Motor neuron (in vitro differentiated cells): ENCODE measurements around the gene RPS5. TPM values are rescaled to one million over a fixed set of nuclear protein-coding genes. Genes with fewer than 3 reads are reported as not detected.
"Not testable (repeated sequence)": the region's sequence is repeated elsewhere in the genome, so short reads cannot be mapped to it uniquely, and the experiment has no call there.

ENCODE experiments used
- ATAC-seq, 8 experiments: fragments of 200-7000 bp; cut with Tn5 transposase; replicated peaks in 6 of 8; 2 replicates each; pipeline ENCODE4 v1.8.0; 2021; ENCODE audit warnings: mild to moderate bottlenecking in 8 of 8, moderate library complexity in 8 of 8
- H3K27ac ChIP-seq, 2 donors: fragments of 250-450 bp; sonication (Bioruptor Pico); 2 replicates each; pipeline ENCODE4 v1.9.0; 2021; ENCODE audit warnings: antibody characterized with exemption in 2 of 2, mild to moderate bottlenecking in 2 of 2, moderate library complexity in 1 of 2
- H3K4me1 ChIP-seq, 2 donors: fragments of 250-450 bp; sonication (Bioruptor Pico); replicated peaks in 1 of 2; 2 replicates each; pipeline ENCODE4 v1.6.1; 2021; ENCODE audit warnings: antibody characterized with exemption in 2 of 2, mild to moderate bottlenecking in 2 of 2, moderate library complexity in 1 of 2
- H3K4me3 ChIP-seq, 5 donors: fragments of 250-450 bp; sonication (Bioruptor Pico); 2 replicates each; pipeline ENCODE4 v1.9.0; 2021; ENCODE audit warnings: antibody characterized with exemption in 5 of 5, mild to moderate bottlenecking in 5 of 5, moderate library complexity in 4 of 5
- WGBS, 10 experiments: fragments of 450-650 bp; shearing (Covaris generic); methylation state at CpG; one replicate each; pipeline ENCODE4 v1.0.0; 2022; 5-methylcytosine and 5-hydroxymethylcytosine counted together
- in situ Hi-C, 9 experiments: fragments of 400-800 bp; cut with MboI; loops; one replicate each; pipeline ENCODE4 v1.15.0; 2021; ENCODE audit warnings: low sequenced_read_pairs in 9 of 9, low pct_unique_long_range_greater_than_20kb in 2 of 9; ENCODE audit not compliant: unreplicated experiment in 9 of 9
- total RNA-seq, 8 experiments: library from RNA; unstranded; fragments of 300-600 nt; gene quantifications; 2 replicates each; pipeline versions ENCODE4 v1.2.3 to v1.2.4, GENCODE V29; 2022

RPS5 gene
- total RNA-seq, 8 experiments from 2014 or later, result 1,054 to 2,751 (median 1,702) TPM

DNA sequence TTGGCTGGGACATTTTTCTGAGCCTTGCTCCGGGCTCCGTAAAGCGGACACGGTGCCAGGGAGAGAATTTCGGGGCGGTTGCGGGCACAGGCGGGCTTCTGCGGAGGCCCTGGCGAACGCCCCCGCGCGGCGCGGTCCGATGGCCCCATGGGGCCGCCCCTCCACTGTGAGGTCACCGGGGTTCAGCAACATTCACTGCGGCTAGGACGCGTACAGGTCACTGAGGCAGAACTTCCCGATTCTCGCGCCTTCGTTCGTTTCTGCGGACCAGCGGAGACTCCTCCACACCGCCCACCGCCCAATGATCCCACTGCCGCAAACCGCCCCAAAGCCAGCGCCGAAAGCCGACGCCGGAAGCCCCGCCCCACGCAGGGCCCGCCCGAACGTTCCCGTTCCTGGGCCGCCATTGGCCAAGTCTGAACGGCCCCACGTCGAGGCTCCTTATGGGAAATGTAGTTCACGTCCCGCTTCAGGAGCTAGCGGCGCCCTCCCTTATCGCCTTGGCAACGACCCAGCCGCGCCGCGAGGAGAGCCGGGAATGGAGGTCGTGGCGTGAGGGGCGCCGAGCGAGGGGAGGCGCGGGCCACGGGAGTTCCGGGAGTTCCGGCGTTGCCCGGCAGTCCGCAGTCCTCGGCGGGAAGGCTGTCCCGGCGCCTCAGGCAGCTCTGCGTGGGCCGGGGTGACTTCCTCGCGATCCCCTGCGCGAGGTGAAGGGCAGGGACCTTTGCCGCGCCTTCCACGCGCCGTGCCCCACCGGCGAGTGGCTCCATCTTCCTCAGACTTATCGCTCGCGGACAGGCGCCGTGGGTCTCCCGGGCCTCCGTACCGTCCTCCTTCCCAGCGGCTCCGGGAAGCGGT lies 21.3 kb downstream of the RPS5 start, which contains the start of gene ZNF584:
TSS of gene ZNF584 (plus strand) at position 498 of the 858 bp plus-strand sequence. CDS start 499 bp downstream, outside the sequence.
- peak within 1 kb of the TSS; percentile 54 to 75 (median 61) for H3K4me3 ChIP-seq
- H3K27ac ChIP-seq, result peak within 1 kb of the TSS; percentile 58 to 78
- peak; percentile 89 to 94 (median 92) for ATAC-seq
- WGBS, 10 experiments, result 0 to 10% (median 0%) methylated on average over 1 to 24 of the region's 100 CpGs; no CpG with 5 or more reads in 4 of the 10 experiments
- peaks cover 10 to 13% of the 10 kb centered on the region in 2 donors for H3K4me1 ChIP-seq
- in situ Hi-C loops, result no loop called here

- peak overlapping the region; percentile 8 to 66 for H3K27ac ChIP-seq
Measured at GRCh38 chr19:58409010-58409790, 22.1 kb downstream of the RPS5 start.

DNA sequence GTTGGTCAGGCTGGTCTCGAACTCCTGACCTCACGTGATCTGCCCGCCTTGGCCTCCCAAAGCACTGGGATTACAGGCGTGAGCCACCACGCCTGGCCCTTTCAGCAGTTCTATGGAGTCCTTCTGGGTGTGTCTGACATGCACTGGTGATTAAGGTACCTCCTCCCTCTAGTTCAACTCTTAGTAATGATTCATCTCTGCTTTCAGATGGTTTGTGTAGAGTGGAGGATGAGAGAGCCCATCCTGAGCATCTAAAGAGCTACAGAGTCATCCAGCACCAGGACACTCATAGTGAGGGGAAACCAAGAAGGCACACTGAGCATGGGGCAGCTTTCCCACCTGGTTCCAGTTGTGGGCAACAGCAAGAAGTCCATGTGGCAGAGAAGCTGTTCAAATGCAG lies 29.5 kb downstream of the RPS5 start:
- in situ Hi-C loops, result no loop called here
- H3K4me3 ChIP-seq, result no peak overlapping the region
- 100% methylated on average over 1 to 4 of the region's 5 CpGs; no CpG with 5 or more reads in 8 of the 10 experiments for WGBS, 10 experiments
- no peaks in the 10 kb centered on the region for H3K4me1 ChIP-seq
- no peak overlapping the region for H3K27ac ChIP-seq
- peak in 2 of 8 experiments; percentile 67 to 76 for ATAC-seq

More at GRCh38 chr19:58409010-58409790, 22.1 kb downstream of the RPS5 start:
- in situ Hi-C loops, result no loop called here
- WGBS, 10 experiments, result 1 to 40% (median 5%) methylated on average over 1 to 19 of the region's 34 CpGs; no CpG with 5 or more reads in 5 of the 10 experiments
- peak; percentile 2 to 39 (median 10) for ATAC-seq
- H3K4me1 ChIP-seq, result peaks cover 10 to 13% of the 10 kb centered on the region in 2 donors
- peak overlapping the region; percentile 54 to 75 (median 61) for H3K4me3 ChIP-seq

DNA sequence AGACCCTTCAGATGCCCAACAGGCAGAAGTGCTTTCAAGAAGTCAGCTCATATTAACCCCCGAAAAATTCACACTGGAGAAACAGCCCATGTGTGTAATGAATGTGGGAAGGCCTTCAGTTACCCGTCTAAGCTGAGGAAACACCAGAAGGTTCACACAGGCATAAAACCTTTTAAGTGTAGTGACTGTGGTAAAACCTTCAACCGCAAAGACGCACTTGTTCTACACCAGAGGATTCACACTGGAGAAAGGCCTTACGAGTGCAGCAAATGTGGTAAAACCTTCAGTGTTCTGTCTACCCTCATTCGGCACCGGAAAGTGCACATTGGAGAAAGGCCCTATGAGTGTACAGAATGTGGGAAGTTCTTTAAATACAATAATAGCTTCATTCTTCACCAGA lies 30.0 kb downstream of the RPS5 start:
- Histone ChIP-seq H3K4me3 (no peak overlapping the region), H3K27ac (no peak overlapping the region), H3K4me1 (no peaks in the 10 kb centered on the region)
- no peak for ATAC-seq
- in situ Hi-C loops, result no loop called here
- 80 to 100% (median 94%) methylated on average over 1 to 7 of the region's 7 CpGs; no CpG with 5 or more reads in 3 of the 10 experiments for WGBS, 10 experiments

- Histone ChIP-seq H3K4me1 (no peaks in the 10 kb centered on the region), H3K27ac (no peak overlapping the region), H3K4me3 (no peak overlapping the region)
- ATAC-seq, result no peak
- in situ Hi-C loops, result no loop called here
- 38 to 100% (median 83%) methylated on average over 1 of the region's 1 CpG; no CpG with 5 or more reads in 7 of the 10 experiments for WGBS, 10 experiments
Measured at GRCh38 chr19:58428617-58429016, 41.5 kb downstream of the RPS5 start.

GRCh38 chr19:58429745-58430144 lies 42.7 kb downstream of the RPS5 start:
- H3K27ac ChIP-seq, result no peak overlapping the region
- no peak for ATAC-seq
- in situ Hi-C loops, result no loop called here
- no peaks in the 10 kb centered on the region for H3K4me1 ChIP-seq
- no peak overlapping the region for H3K4me3 ChIP-seq

DNA sequence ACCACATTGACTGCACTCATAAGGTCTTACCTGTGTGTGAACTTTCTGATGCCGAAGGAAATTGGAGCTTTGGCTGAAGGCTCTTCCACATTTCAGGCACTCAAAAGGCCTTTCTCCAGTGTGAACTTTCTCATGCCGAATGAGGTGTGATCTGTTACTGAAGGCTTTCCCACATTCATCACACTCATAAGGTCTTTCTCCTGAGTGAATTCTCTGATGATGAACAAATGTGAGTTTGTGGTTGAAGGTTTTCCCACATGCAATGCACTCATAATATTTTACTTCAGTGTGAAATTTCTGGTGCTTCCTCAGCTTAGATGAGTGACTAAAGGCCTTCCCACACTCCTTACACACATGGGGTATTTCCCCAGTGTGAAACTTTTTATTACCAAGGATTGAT lies 47.1 kb downstream of the RPS5 start:
- ATAC-seq, result no peak
- WGBS, 10 experiments, result 50 to 100% (median 100%) methylated on average over 1 to 2 of the region's 2 CpGs; no CpG with 5 or more reads in 3 of the 10 experiments
- in situ Hi-C loops, result no loop called here
- peaks cover 2 to 3% of the 10 kb centered on the region in 2 donors for H3K4me1 ChIP-seq
- no peak overlapping the region for H3K27ac ChIP-seq
- H3K4me3 ChIP-seq, result no peak overlapping the region

DNA sequence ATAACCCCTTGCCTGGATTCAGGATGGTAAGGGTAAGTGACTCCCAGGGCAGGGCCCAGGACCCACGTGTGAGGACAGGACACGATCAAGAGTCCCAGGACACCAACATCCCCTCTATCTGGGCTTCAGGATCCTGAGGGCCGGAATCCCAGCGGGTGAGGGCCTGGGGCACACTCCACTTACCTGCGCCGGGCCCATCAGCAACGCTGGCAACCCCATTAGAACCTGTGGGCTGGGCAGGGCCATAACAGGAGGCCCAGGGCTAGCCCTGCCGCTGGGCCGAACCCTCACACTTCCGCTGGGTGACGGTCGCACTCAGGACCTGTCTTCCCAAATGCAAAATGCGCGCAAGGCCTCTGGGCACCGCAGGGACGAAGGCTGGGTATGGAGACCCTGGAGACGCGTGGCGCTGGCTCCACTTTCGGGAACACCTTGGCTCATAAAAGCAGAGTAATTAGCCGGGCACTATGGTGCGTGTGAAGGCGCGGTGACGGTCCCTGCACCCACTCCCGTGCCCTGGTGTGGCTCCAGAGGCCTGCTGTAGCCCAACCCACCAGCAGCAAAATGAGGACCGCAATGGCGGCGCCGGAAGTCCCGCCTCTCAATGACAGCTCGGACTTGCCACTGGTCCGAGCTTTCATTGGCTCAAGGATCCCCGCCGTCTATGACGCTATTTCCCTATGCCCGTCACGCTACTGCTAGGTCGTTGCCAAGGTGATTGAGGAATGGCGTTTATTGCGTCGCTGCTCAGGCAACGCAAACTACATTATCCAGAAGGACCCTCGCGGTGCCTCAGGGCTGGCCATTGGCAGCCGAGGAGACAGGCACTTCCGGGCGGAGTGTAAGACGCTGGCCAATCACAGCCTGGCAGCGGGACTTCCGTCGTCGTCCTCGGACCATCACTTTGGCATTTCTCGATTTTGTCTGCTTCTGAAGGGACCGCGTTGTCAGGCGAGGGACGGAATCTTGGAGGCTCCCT lies 52.8 kb downstream of the RPS5 start, which contains the start of gene ZNF132:
TSS of gene ZNF132 (minus strand) at position 578 of the 979 bp plus-strand sequence. CDS start at position 246, 332 bp downstream.
- H3K4me3 ChIP-seq, result peak within 1 kb of the TSS; percentile 36 to 71 (median 52)
- 0 to 47% (median 19%) methylated on average over 2 to 22 of the region's 59 CpGs; no CpG with 5 or more reads in 6 of the 10 experiments for WGBS, 10 experiments
- peak; percentile 97 to 99 (median 98) for ATAC-seq
- H3K4me1 ChIP-seq, result peaks cover 9 to 10% of the 10 kb centered on the region in 2 donors
- in situ Hi-C loops, result no loop called here
- H3K27ac ChIP-seq, result peak within 1 kb of the TSS; percentile 89 to 93

DNA sequence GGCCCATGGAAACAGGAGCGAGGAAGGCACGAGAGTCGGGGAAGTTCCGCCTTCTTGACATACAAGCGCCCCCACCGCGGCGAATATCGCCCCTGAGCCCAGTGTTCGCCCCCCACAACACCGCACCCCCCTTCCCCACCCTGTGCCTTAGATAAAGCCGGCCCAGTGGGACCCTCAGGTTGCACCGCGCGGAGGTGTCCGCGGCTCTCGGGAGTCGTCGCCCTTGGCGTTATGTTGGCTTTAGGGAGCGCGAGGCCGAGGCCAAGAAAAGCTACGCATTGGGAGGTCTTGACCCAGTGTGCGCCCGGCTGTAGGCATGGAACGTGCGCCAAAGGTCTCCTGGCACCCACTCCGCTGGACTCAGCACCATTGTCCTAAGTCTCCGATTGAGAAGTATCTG lies 53.5 kb downstream of the RPS5 start:
- peak overlapping the region; percentile 23 to 58 (median 40) for H3K4me3 ChIP-seq
- in situ Hi-C loops, result no loop called here
- 75 to 91% methylated on average over 4 to 5 of the region's 31 CpGs; no CpG with 5 or more reads in 8 of the 10 experiments for WGBS, 10 experiments
- peak overlapping the region; percentile 89 to 93 for H3K27ac ChIP-seq
- peaks cover 9 to 10% of the 10 kb centered on the region in 2 donors for H3K4me1 ChIP-seq
- ATAC-seq, result peak in 1 of 8 experiments; percentile 1

- 33 to 81% (median 62%) methylated on average over 1 to 7 of the region's 7 CpGs; no CpG with 5 or more reads in 2 of the 10 experiments for WGBS, 10 experiments
- peaks cover 9 to 10% of the 10 kb centered on the region in 2 donors for H3K4me1 ChIP-seq
- ATAC-seq, H3K4me3 ChIP-seq, H3K27ac ChIP-seq, in situ Hi-C loops: not testable (repeated sequence)
Measured at GRCh38 chr19:58442986-58443385, 55.9 kb downstream of the RPS5 start.
